MM.1S (cell line): ENCODE measurements around the gene CREG1.

Source experiments
- DNase-seq: peaks from one replicate; pipeline ENCODE4 v3.0.0-alpha.2; 2015
- H2AFZ ChIP-seq: fragments of 300-600 bp; sonication (generic); 2 replicates; pipeline ENCODE4 v1.6.0; 2016; ENCODE audit warnings: antibody characterized with exemption, low read length
- H3F3A ChIP-seq: fragments of 300-600 bp; sonication (generic); 2 replicates; pipeline ENCODE4 v1.6.1; 2016; ENCODE audit warnings: mild to moderate bottlenecking, antibody characterized with exemption, low read length, moderate library complexity, mixed read lengths; ENCODE audit not compliant: insufficient read depth
- H3K27ac ChIP-seq: fragments of 300-600 bp; sonication (generic); 2 replicates; pipeline ENCODE4 v1.5.1; 2016; ENCODE audit warnings: mild to moderate bottlenecking, low read length
- H3K27me3 ChIP-seq: fragments of 300-600 bp; sonication (generic); replicated peaks from 2 replicates; pipeline ENCODE4 v1.6.0; 2016; ENCODE audit warnings: low read length; ENCODE audit not compliant: insufficient read depth
- H3K36me3 ChIP-seq: fragments of 300-600 bp; sonication (generic); replicated peaks from 2 replicates; pipeline ENCODE4 v1.6.1; 2016; ENCODE audit warnings: mild to moderate bottlenecking, low read length, mixed read lengths; ENCODE audit not compliant: insufficient read depth
- H3K4me1 ChIP-seq: fragments of 300-600 bp; sonication (generic); 2 replicates; pipeline ENCODE4 v1.6.1; 2016; ENCODE audit warnings: low read length, mixed read lengths
- H3K4me2 ChIP-seq: fragments of 300-600 bp; sonication (generic); 2 replicates; pipeline ENCODE4 v1.6.0; 2016; ENCODE audit warnings: low read depth, low read length
- H3K4me3 ChIP-seq: fragments of 300-600 bp; sonication (generic); 2 replicates; pipeline ENCODE4 v1.5.1; 2016; ENCODE audit warnings: low read length, mixed read lengths
- H3K79me2 ChIP-seq: fragments of 300-600 bp; sonication (generic); 2 replicates; pipeline ENCODE4 v1.6.1; 2016; ENCODE audit warnings: mixed run types, low read length, mixed read lengths
- H3K9ac ChIP-seq: fragments of 300-600 bp; sonication (generic); 2 replicates; pipeline ENCODE4 v1.6.1; 2016; ENCODE audit warnings: low read length, mixed read lengths
- H3K9me2 ChIP-seq: fragments of 300-600 bp; sonication (generic); replicated peaks from 2 replicates; pipeline ENCODE4 v1.6.1; 2016; ENCODE audit warnings: mild to moderate bottlenecking, low read length, mixed read lengths; ENCODE audit not compliant: insufficient read depth
- H3K9me3 ChIP-seq: fragments of 300-600 bp; sonication (generic); replicated peaks from 2 replicates; pipeline ENCODE4 v1.6.1; 2016; ENCODE audit warnings: mild to moderate bottlenecking, low read length, mixed read lengths; ENCODE audit not compliant: insufficient read depth
- H4K20me1 ChIP-seq: fragments of 300-600 bp; sonication (generic); 2 replicates; pipeline ENCODE4 v1.6.1; 2016; ENCODE audit warnings: mild to moderate bottlenecking, low read length, moderate library complexity, mixed read lengths; ENCODE audit not compliant: insufficient read depth
- CTCF ChIP-seq: fragments of 300-600 bp; sonication (generic); IDR thresholded peaks from 2 replicates; pipeline ENCODE4 v1.5.1; 2016; ENCODE audit warnings: antibody characterized with exemption, low read length, mixed read lengths
- EZH2 ChIP-seq: fragments of 300-600 bp; sonication (generic); optimal IDR thresholded peaks from 2 replicates; pipeline ENCODE3; 2017; ENCODE audit warnings: low read depth, mild to moderate bottlenecking, antibody characterized with exemption, low read length, mixed read lengths
- EZH2phosphoT487 ChIP-seq: fragments of 300-600 bp; sonication (generic); IDR thresholded peaks from 2 replicates; pipeline ENCODE4 v1.6.1; 2018; ENCODE audit warnings: antibody characterized with exemption, low read length

CREG1 gene

GRCh38 chr1:167542109-167543032, 11.2 kb downstream of the CREG1 start:
- Histone ChIP-seq H3K4me3 (no peak overlapping the region), H3K27me3 (no peaks in the 10 kb centered on the region), H3K36me3 (no peaks in the 10 kb centered on the region; the same call in 1 of the 2 replicates), H3K4me1 (peaks cover 43% of the 10 kb centered on the region), H3K9ac (no peak overlapping the region), H2AFZ (0 out of 2 replicates have a peak overlapping the region, but pooled peaks have one; percentile 1), H3F3A (peaks cover 21% of the 10 kb centered on the region), H3K9me3 (no peaks in the 10 kb centered on the region), H3K9me2 (no peaks in the 10 kb centered on the region), H3K79me2 (no peaks in the 10 kb centered on the region), H3K4me2 (peak overlapping the region; percentile 49), H4K20me1 (no peaks in the 10 kb centered on the region), H3K27ac (peak overlapping the region; percentile 24; the same call in 1 of the 2 replicates)
- peak; percentile 69 for DNase-seq
- TF ChIP-seq EZH2 (no peak), EZH2phosphoT487 (no peak), CTCF (no peak)

- Histone ChIP-seq H2AFZ (no peak overlapping the region), H3K27ac (no peak overlapping the region), H3K4me3 (no peak overlapping the region), H3K9me2 (no peaks in the 10 kb centered on the region), H3K9ac (no peak overlapping the region), H3F3A (peaks cover 21% of the 10 kb centered on the region), H3K27me3 (no peaks in the 10 kb centered on the region), H3K79me2 (no peaks in the 10 kb centered on the region), H3K36me3 (no peaks in the 10 kb centered on the region), H3K9me3 (no peaks in the 10 kb centered on the region), H4K20me1 (no peaks in the 10 kb centered on the region), H3K4me1 (peaks cover 43% of the 10 kb centered on the region), H3K4me2 (peak overlapping the region; percentile 49; the same call in 1 of the 2 replicates)
- no peak for DNase-seq
- TF ChIP-seq EZH2, result no peak
- no peak for TF ChIP-seq CTCF
- TF ChIP-seq EZH2phosphoT487, result no peak
These were observed 12.0 kb downstream of the CREG1 start for GRCh38 chr1:167541610-167542009.

GRCh38 chr1:167541003-167541402, 12.6 kb downstream of the CREG1 start:
- no peak for DNase-seq
- Histone ChIP-seq H3K9ac (no peak overlapping the region), H3K79me2 (no peaks in the 10 kb centered on the region), H3K4me1 (peaks cover 43% of the 10 kb centered on the region), H3K4me2 (no peak overlapping the region), H3K4me3 (no peak overlapping the region), H3K36me3 (no peaks in the 10 kb centered on the region), H3K9me2 (no peaks in the 10 kb centered on the region), H4K20me1 (no peaks in the 10 kb centered on the region), H2AFZ (no peak overlapping the region), H3K27me3 (no peaks in the 10 kb centered on the region), H3K9me3 (no peaks in the 10 kb centered on the region), H3F3A (peaks cover 21% of the 10 kb centered on the region), H3K27ac (no peak overlapping the region)
- TF ChIP-seq EZH2, result no peak
- TF ChIP-seq CTCF, result no peak
- TF ChIP-seq EZH2phosphoT487, result no peak
